Activated CD4-positive, alpha-beta T cell treated with anti-CD3 and anti-CD28 coated beads, Interleukin-2, amount 50 U/mL, for 4 hours (primary cell): ENCODE measurements around the gene TCEANC2.

Experiments
- DNase-seq, 2 experiments: peaks; one replicate each; pipeline ENCODE4 v3.0.0-alpha.2; 2020

Gene TCEANC2

DNA sequence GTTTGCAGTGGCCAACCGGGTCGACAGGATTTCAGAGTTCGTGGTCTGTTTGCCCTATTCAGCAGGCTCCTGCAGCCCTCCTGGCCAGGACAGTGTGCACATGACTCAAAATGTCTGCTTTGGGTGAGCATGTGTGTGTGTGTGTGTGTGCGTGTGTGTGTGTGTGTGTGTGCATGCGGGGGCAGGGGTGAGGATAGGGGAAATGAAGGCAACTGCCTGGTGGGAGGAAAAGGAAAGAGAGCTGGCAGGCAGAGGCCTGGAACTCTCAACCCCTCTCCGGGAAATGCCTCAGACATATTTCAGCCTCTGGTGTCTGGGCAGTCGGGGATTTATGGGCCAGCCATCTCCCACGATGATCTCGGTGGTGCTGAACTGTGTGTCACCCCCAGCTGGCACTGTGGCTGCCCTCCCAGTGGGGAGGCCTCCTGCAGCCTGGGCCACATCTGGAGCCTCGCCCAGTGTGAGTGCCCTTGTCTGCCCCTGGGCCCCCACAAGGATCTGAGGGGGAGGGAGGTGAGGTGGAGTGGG is 84.2 kb downstream of the TCEANC2 start:
- no peak for DNase-seq

DNA sequence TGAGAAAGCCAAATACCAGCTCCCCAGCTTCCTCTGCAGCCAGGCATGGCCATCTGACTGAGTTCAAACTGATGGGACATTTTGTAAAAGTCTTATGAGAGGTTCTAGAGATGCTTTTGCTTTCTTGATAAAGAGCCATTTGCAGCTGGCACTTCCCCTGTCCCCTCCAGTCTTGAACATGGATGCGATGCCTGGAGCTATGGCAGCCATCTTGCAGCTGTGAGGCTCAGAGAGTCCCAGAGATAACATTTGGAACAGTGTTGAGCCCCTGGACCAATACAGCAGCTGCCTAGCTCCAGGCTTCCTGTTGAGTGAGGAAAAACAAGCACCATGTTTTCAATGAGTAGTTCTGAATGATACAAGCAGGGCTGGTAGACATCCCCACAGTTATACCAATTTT is 85.6 kb downstream of the TCEANC2 start:
- no peak for DNase-seq

DNA sequence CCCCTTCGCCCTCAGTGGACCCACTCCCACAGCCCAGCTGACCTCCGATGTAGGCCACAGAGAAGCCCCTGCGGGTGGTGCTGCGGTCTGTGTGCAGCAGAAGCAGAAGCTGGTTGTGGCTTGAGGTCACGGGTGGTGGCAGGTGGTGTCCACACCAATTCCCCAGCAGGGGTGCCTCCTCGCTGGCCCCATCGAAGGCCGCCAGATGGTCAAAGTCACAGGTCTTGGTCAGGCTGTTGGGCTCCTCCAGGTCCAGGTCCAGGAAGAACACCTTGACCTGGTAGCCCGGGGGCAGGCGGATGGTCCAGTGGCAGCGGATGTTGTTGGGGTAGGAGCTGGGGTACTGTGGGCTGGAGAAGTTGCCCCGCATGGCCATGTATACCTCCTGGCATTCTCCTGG is 86.3 kb downstream of the TCEANC2 start:
- DNase-seq: no peak

DNA sequence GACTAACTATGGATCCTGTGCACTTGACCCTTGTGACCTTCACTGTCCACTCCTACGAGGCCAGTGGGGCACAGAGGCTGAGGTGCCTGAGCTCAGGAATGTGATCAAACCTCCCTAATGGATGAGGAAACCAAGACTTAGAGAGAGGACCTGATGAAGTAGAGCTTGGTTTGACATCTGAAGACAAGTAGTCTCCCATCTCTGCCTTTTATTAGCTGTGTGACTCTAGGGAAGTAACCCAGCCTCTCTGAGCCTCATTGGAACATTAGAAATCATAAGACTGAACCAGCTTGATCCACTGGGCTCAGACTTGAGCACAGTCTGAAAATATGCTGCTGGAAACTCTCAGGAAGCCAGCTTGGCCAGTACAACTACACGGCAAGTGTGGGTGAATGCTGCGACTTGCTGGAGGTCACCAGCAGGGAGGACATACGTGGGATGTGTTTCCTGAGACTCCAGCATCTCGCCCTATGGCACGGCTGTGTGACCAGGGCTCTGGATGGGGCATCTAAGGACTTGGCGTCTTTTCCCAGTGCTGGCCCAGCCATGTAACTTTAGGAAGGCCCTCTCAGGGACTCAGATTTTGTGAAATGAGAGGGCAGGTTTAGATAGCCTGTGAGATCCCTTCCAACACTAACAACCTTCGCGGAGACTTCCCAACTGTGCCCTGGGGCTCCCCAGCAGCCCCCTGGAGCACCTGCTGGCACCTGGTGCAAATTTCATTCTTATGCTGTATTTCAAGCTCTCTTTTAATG is 88.9 kb downstream of the TCEANC2 start:
- no peak for DNase-seq

DNA sequence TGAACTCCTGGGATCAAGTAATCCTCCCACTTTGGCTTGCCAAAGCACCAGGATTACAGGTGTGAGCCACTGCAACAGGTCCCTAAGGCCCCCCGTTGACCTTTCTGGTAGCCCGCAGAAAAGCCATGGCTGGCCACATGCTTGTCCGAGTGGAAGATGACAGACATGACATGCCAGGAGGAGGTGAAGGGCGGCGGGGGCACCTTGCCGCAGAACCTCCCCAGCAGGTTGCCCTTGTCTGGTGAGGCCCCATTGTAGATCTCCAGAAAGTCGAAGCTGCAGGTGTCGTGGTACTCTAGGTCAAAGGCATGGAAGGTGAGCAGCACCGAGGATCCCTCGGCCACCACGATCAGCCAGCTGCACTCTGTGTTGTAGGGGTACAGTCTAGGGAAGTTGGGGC is 91.0 kb downstream of the TCEANC2 start:
- DNase-seq: no peak

DNA sequence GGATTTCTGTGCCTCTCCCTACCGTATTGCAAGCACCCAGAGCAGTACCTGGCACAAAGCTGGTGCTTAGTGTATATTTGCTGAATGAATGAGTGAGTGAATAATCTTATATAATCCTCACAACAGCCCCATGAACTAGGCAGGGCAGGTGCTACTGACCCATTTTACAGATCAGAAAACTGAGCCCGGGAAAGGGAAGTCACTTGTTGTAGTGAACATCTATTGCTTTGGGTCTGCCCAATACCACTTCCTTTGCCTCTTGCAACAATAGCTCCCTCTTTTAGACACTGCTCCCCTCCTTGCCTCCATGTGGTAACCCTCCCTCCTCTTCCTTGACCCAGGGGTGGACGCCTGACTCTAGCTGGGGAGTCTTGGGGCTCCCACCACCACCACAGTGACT is 96.3 kb downstream of the TCEANC2 start:
- no peak for DNase-seq

- DNase-seq: no peak
Measured at GRCh38 chr1:54151013-54151412, 97.6 kb downstream of the TCEANC2 start.

- no peak for DNase-seq
Measured at GRCh38 chr1:54152696-54153095, 99.3 kb downstream of the TCEANC2 start, which contains the start of gene CDCP2. TSS of gene CDCP2 (minus strand) at chr1:54153000. CDS start at chr1:54152922, 78 bp downstream.

DNA sequence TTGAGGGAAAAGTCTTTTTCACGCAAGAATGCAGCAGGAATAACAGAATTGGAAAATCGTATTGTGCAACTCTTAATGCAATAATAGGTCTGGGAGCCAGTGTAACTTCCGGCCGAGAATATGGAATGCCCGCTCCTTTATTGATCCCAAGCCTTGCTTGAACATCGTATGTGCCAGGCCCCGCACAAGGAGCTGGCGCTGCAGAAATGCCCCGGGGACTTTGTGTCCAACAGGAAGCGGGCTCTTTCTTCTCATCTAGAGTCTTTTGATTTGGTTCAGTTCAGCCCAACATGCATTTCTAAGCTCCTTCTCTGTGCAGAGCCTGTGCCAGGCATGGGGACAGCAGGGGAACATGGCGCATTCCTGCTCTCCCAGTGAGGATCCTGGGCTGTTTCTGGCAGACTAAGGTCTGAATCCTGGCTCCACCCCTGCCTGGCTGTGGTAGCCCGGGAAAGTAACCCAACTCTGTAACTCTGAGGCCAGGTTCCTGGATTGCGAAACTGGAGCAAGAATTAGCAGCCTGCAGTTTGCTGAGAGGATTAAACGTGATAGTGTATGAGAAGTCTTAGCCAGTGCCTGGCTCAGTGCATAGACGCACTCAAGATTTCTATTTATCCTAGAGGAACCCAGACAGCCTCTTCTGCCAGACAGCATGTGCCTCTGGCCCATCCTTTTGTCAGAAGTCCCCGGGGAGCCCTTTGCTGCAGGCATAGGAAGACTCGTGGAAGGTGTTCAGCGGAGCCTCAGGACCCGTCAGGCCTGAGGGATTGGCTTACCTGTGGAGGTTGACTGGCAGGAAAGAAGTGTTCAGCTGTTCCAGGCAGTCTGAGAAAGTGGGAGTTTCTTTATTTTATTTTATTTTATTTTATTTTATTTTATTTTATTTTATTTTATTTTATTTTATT is 100.4 kb downstream of the TCEANC2 start:
- DNase-seq: no peak
